Measurements from ENCODE around the gene ARHGAP40.
"Not testable (repeated sequence)": the region's sequence is repeated elsewhere in the genome, so short reads cannot be mapped to it uniquely, and the experiment has no call there.

ARHGAP40 gene

GRCh38 chr20:38589351-38589750, 12.3 kb upstream of the ARHGAP40 start:
- no peak for DNase-seq

GRCh38 chr20:38589967-38590675, 11.5 kb upstream of the ARHGAP40 start:
- no peak for DNase-seq

DNA sequence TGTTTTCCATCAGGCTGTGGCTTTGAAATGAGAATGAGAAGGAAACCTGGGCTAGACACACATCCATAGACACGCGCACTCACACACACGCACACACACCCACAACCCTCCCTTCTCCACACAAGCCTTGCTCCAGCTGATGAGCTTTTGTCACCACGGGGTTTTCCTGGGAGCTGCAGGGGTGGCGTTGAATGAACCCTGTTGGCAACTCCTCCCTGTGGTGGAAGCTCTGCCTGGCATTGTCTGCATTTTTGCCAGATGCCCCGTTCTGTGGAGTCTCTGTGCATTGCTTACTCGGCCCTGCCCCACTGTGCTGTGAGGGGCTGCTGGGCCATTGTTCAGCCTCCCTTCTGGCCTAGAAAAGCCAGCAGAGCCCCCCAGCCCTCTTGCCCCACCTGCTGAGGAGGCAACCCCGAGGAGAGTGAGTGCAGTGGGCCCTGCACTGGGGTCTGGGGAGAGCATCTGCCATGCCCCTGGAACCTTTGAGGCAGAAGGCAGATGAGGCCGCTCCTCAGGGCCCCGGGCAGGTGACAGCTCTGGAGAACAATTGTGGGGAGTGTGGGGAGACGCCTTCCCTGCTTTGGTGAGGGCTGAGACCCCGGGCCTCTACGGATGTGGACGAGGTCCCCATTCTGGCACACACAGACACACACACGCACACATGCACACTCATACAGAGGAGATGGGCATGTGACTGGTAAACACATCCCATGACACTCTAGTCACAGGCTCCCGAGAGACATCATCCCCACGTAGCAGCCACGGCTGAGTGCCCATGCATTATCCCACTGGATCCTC, 10.7 kb upstream of the ARHGAP40 start:
- DNase-seq: no peak

DNA sequence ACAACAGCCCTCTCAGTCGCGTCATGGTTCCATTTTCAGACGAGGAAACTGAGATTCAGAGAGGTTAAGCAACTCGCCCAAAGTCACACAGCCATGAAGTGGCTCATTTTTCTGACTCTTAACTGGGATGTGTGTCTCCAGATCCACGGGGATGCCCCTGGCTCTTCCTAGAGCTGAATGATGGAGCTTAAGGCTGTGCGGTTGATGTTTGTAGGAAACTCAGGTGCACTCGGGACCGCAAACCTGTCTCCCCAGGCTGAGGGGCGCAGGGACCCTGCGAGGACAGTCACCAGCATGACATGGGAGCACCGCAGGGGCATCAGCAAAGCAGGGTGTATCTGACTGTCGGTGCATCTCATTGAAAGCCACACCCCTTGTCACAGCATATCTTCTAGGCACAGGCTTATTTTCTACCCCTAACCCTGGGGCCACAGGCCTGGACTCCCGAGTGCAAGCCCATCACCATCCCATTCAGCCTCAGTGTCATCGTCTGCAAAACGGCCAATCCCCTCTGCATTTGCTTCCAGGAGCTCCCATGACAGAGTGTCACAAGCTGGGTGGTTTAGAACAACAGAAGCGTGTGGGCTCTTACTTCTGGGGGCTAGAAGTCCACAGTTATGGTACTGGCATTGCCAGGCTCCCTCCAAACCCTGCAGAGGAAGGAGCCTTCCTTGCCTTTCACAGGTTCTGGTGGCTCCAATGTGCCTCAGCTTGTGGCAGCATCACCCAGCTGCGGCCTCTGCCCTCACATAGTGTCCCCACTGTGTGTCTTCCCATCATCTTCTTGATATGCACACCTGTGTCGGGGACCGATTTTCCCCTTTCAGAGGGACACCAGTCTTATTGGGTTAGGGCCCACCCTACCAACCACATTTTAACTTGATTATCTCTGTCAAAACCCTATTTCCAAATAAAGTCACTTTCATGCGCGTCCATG, 9.9 kb upstream of the ARHGAP40 start:
- DNase-seq: no peak

- DNase-seq: not testable (repeated sequence)
Measured at GRCh38 chr20:38592411-38592790, 9.2 kb upstream of the ARHGAP40 start.

DNA sequence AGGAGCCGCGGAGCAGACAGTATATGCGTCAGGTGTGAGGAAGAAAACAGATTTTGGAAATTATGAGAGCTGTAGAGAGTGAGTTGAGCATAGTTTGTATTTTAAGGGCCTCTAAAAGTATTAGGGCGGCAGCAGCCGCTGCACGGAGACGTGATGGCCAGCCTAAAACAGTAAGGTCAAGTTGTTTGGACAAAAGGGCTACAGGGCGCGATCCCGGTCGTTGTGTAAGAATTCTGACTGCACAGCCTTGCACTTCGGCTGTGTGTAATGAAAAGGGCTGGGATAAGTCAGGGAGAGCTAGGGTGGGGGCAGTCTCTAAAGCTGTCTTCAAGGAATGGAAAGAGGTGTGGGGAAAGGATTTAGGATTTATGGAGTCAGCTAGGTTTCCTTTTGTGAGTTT, 7.3 kb upstream of the ARHGAP40 start:
- DNase-seq: not testable (repeated sequence)

- DNase-seq: not testable (repeated sequence)
Measured at GRCh38 chr20:38595886-38596285, 5.7 kb upstream of the ARHGAP40 start.

GRCh38 chr20:38599410-38599882, 2.2 kb upstream of the ARHGAP40 start:
- no peak for DNase-seq

DNA sequence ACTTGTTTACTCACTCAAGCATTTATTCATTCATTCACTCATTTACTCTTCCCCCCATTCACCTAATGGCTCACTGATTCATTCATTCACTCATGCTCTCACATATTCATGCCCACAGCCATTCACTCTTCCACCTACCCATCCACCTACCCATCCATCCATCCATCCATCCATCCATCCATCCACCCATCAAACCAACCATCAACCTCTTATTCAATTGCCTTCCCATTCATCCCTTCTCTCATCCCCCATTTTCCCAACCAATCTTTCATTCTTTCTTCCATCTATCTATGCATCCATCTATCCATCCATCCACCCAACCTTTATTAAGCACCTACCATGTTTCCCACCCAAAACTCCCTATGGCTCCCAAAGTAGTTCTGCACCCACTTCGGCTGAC, 1.6 kb upstream of the ARHGAP40 start:
- DNase-seq: no peak

- DNase-seq: no peak
Measured at GRCh38 chr20:38602185-38602581, 574 bp downstream of the ARHGAP40 start.

- DNase-seq: no peak
Measured at GRCh38 chr20:38603286-38603685, 1.7 kb downstream of the ARHGAP40 start.

DNA sequence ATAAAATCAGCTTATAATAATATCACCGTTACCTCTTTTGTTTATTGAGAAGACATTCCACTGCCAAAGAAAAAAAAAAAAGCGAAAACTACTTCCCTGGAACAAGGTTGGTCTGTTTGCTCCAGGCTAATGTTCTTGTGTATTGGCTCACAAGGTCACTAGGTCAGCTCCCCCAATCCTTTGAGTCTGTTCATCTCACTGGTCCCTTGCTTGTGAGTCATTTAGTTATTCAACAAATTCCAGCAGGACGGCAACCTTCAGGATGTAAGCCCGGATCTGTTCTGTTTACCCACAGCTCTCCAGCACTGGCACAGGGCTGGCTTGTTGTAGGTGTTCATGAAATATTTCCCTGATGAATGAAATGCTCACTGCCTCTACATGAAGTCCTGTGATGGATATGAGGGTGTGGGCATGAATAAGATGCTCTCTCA, 3.3 kb downstream of the ARHGAP40 start:
- no peak for DNase-seq

- DNase-seq: no peak
Measured at GRCh38 chr20:38607351-38607750, 5.7 kb downstream of the ARHGAP40 start.

GRCh38 chr20:38608188-38608587, 6.6 kb downstream of the ARHGAP40 start:
- DNase-seq: no peak

GRCh38 chr20:38609815-38610214, 8.2 kb downstream of the ARHGAP40 start:
- DNase-seq: no peak

- no peak for DNase-seq
Measured at GRCh38 chr20:38610521-38610920, 8.9 kb downstream of the ARHGAP40 start.

DNA sequence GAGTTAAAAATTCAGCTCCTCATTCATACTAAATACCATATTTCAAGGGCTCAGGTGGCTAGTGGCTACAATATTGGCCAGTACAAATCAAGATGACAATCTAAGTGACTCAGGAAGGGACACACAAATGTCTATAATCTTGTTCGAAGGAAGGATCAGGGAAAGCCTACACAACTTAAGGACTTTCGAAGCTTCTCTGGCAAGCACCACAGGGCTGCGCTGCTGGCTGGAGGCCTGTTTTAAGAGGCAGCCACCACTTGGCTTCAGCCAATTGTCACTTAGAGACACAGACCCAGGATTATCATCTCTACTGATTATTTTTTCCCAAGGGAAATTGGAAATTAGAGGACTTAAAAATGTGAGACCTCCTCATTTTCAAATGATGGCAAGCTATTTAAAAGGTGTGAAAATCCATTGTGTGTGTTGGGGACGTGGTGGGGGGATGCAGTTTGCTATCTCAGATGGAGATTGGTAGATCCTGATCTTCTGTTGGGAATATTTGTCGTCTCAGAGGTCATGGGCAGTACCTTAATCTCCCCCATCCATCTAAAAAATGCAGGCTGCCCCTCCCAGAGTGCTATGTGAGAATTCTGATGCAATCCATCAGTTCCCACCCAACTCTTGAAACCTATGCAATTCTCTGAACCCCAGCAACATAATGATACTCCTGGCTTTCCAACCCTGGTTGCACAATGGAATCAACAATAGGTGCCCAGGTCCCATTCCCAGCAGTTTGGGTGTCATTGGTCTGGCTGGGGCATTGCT, 11.3 kb downstream of the ARHGAP40 start:
- DNase-seq: no peak

- no peak for DNase-seq
Measured at GRCh38 chr20:38615283-38615682, 13.7 kb downstream of the ARHGAP40 start.

GRCh38 chr20:38616457-38616856, 14.8 kb downstream of the ARHGAP40 start:
- DNase-seq: no peak

- DNase-seq: no peak
Measured at GRCh38 chr20:38617011-38617829, 15.6 kb downstream of the ARHGAP40 start.

- DNase-seq: no peak
Measured at GRCh38 chr20:38617830-38618196, 16.2 kb downstream of the ARHGAP40 start.
